ENCODE results near the gene L3MBTL2.

The L3MBTL2 gene

DNA sequence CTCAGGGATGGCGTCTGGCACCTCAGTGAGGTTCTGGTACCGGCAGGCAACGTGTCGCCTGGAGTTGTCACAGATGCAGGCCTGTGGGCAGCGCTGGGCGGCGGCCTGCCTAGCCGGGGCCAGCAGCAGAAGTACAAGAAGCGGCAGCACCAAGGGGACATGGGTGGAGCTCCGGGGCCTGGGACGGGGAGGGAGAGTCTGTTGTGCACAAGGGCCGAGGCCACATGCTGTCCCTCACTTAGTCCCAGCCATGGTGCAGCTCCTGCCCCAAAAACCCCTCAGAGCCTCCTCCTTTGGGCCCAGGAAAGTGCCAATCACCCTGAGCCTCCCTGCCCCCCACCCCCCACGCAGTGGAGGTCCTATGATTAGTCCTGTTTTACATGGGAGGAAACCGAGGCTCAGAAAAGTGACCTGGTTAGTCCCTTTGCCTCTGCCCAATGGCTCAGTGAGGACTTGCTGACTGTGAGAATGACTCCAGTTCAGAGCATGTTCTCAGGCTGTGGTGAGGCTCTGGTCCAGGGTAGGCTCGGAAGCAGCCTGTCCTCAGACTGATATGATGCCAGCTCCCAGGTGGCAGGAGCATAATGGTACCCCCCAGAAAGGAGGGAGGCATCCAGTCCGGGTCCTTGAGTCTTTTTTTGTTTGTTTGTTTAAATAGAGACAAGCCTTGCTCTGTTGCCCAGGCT lies 34.5 kb downstream of the L3MBTL2 start:
- DNase-seq (ENCODE audit: low spot score), result no peak
- Histone ChIP-seq H3K36me3 (replicated peaks in 1 of 2; ENCODE audit: control insufficient read depth in 2 of 2, insufficient read depth in 2 of 2, low read length in 2 of 2) (peaks cover 0 to 4% of the 10 kb centered on the region in 2 donors), H2BK120ac (ENCODE audit: low read depth, low read length) (no peak overlapping the region), H2AFZ (ENCODE audit: low read length) (peak overlapping the region; percentile 23), H3K79me1 (ENCODE audit: low read depth, low read length) (no peaks in the 10 kb centered on the region), H3K4me3 (ENCODE audit: low read length in 2 of 2) (no peak overlapping the region), H3K27ac (replicated peaks; ENCODE audit: low read length) (no peak overlapping the region), H2BK15ac (ENCODE audit: low read length) (peak overlapping the region; percentile 69), H2BK5ac (ENCODE audit: low read length) (no peak overlapping the region), H3K18ac (ENCODE audit: low read length) (peak overlapping the region; percentile 53), H4K8ac (ENCODE audit: low read depth, low read length) (no peak overlapping the region), H3K4me1 (ENCODE audit: control insufficient read depth in 2 of 2, insufficient read depth in 1 of 2, low read depth in 1 of 2, low read length in 2 of 2) (peaks cover 4 to 13% of the 10 kb centered on the region in 2 donors), H3K14ac (ENCODE audit: low read length) (peak overlapping the region; percentile 17), H4K91ac (ENCODE audit: low read depth, low read length, poor library complexity) (no peak overlapping the region), H2AK5ac (ENCODE audit: low read depth, low read length) (peak overlapping the region; percentile 48), H3K4ac (ENCODE audit: low read length) (no peak overlapping the region), H3K9me3 (replicated peaks in 1 of 2; ENCODE audit: control insufficient read depth in 2 of 2, insufficient read depth in 1 of 2, low read depth in 1 of 2, low read length in 2 of 2) (no peaks in the 10 kb centered on the region), H3K4me2 (ENCODE audit: insufficient read depth, low read length, poor library complexity, severe bottlenecking) (no peak overlapping the region), H2BK12ac (ENCODE audit: low read length) (no peak overlapping the region), H3K27me3 (ENCODE audit: control insufficient read depth in 3 of 3, insufficient read depth in 3 of 3, low read depth in 1 of 3, low read length in 3 of 3) (peaks cover 0 to 10% (median 0%) of the 10 kb centered on the region in 3 experiments), H3K23ac (ENCODE audit: low read depth, low read length, poor library complexity) (no peak overlapping the region), H3K9ac (ENCODE audit: low read depth, low read length, poor library complexity) (no peak overlapping the region)
- WGBS, 2 donors (ENCODE audit: extremely low coverage in 2 of 2, insufficient read length in 2 of 2, insufficient replicate concordance in 1 of 2), result no CpG with 5 or more reads among the region's 16 CpGs

DNA sequence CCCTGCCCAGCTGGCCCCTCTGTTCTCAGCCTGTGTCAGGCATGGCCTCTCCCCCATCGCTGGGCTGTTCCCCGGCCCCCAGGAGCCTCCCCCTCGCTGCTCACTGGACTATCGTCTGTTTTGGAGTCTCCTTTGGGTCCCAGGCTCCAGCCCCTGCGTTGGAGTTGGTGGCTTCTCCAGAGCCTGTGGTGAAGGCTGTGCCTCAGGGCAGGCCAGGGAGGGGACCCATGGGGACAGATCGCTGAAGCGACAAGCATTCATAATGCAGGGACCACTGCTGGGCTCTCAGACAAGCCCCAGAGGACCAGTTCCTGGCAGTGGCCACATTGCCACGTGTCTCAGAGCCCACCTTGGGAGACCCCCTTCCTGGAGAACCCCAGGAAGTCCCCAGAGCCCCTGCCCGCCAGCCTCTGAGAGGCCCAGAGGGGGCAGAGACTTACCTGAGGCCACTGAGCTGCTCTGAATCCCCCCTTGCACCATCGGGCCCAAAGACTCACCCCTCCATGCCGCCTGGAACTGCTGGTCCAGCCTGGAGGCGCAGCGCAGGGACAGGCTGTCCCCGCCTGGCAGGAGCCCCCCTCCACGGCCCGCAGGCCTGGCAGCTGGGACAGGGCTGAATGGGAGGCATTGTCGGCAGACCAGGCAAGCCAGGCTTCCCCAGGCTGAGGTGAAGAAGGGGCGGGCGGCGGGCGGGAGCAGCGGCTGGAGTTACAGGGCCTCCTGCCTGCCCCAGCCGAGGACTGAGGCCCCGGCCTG lies 35.4 kb downstream of the L3MBTL2 start, which contains the start of gene CHADL:
Gene CHADL (minus strand): TSS at position 555 of the 756 bp plus-strand sequence. CDS start 50 bp downstream, at position 505.
- H2BK120ac ChIP-seq (ENCODE audit: low read depth, low read length), result no peak within 1 kb of the TSS
- H3K18ac ChIP-seq (ENCODE audit: low read length), result peak within 1 kb of the TSS; percentile 78
- no peak within 1 kb of the TSS for H3K14ac ChIP-seq (ENCODE audit: low read length)
- no peak within 1 kb of the TSS for H3K4ac ChIP-seq (ENCODE audit: low read length)
- peak within 1 kb of the TSS; percentile 79 for H4K91ac ChIP-seq (ENCODE audit: low read depth, low read length, poor library complexity)
- no peaks in the 10 kb centered on the region for H3K79me1 ChIP-seq (ENCODE audit: low read depth, low read length)
- H2BK5ac ChIP-seq (ENCODE audit: low read length), result peak within 1 kb of the TSS; percentile 82
- H3K4me1 ChIP-seq (ENCODE audit: control insufficient read depth in 2 of 2, insufficient read depth in 1 of 2, low read depth in 1 of 2, low read length in 2 of 2), result peaks cover 4 to 13% of the 10 kb centered on the region in 2 donors
- peak within 1 kb of the TSS; percentile 44 for H3K9ac ChIP-seq (ENCODE audit: low read depth, low read length, poor library complexity)
- peak within 1 kb of the TSS; percentile 73 for H2BK12ac ChIP-seq (ENCODE audit: low read length)
- H2AK5ac ChIP-seq (ENCODE audit: low read depth, low read length), result peak within 1 kb of the TSS; percentile 89
- peak within 1 kb of the TSS; percentile 2 for H3K4me2 ChIP-seq (ENCODE audit: insufficient read depth, low read length, poor library complexity, severe bottlenecking)
- no CpG with 5 or more reads among the region's 24 CpGs for WGBS, 2 donors (ENCODE audit: extremely low coverage in 2 of 2, insufficient read length in 2 of 2, insufficient replicate concordance in 1 of 2)
- H3K23ac ChIP-seq (ENCODE audit: low read depth, low read length, poor library complexity), result peak within 1 kb of the TSS; percentile 73
- H3K9me3 ChIP-seq (replicated peaks in 1 of 2; ENCODE audit: control insufficient read depth in 2 of 2, insufficient read depth in 1 of 2, low read depth in 1 of 2, low read length in 2 of 2), result no peaks in the 10 kb centered on the region
- DNase-seq (ENCODE audit: low spot score), result no peak
- no peak within 1 kb of the TSS for H4K8ac ChIP-seq (ENCODE audit: low read depth, low read length)
- H3K27ac ChIP-seq (replicated peaks; ENCODE audit: low read length), result peak within 1 kb of the TSS; percentile 43
- peak within 1 kb of the TSS; percentile 91 for H2AFZ ChIP-seq (ENCODE audit: low read length)
- H3K4me3 ChIP-seq (ENCODE audit: low read length in 2 of 2), result no peak within 1 kb of the TSS
- peaks cover 3 to 12% of the 10 kb centered on the region in 2 donors for H3K36me3 ChIP-seq (replicated peaks in 1 of 2; ENCODE audit: control insufficient read depth in 2 of 2, insufficient read depth in 2 of 2, low read length in 2 of 2)
- H3K27me3 ChIP-seq (ENCODE audit: control insufficient read depth in 3 of 3, insufficient read depth in 3 of 3, low read depth in 1 of 3, low read length in 3 of 3), result peaks cover 0 to 10% (median 0%) of the 10 kb centered on the region in 3 experiments
- peak within 1 kb of the TSS; percentile 58 for H2BK15ac ChIP-seq (ENCODE audit: low read length)

DNA sequence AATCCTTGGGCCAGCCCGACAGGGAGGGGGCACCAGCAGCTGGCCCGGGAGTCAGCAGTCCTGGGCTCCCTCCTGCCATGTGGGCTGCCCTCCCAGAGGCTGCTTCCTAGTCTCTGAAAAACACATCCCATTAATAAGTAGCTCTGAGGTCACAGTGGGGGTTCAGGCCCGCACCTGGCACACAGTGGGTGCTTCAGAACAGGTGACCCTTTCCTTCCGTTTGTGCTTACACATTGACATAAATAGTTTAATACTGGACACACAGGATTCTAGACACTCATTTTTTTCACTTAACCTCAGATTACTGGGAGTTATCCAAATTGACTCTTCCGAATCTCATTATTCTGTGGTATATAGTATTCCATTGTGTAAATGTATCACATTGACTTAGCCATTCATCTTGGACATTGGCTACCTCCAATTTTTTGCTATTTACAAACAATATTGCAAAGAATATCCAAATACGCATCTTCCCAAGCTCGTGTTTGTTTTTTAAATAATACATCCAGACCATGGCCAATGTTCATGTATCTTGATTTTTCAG lies 36.1 kb downstream of the L3MBTL2 start:
- H3K9ac ChIP-seq (ENCODE audit: low read depth, low read length, poor library complexity), result no peak overlapping the region
- peak overlapping the region; percentile 89 for H2AK5ac ChIP-seq (ENCODE audit: low read depth, low read length)

More for the DNA sequence above, 36.1 kb downstream of the L3MBTL2 start:
- WGBS, 2 donors (ENCODE audit: extremely low coverage in 2 of 2, insufficient read length in 2 of 2, insufficient replicate concordance in 1 of 2), result no CpG with 5 or more reads among the region's 7 CpGs
- Histone ChIP-seq H3K9me3 (replicated peaks in 1 of 2; ENCODE audit: control insufficient read depth in 2 of 2, insufficient read depth in 1 of 2, low read depth in 1 of 2, low read length in 2 of 2) (no peaks in the 10 kb centered on the region), H3K4me3 (ENCODE audit: low read length in 2 of 2) (no peak overlapping the region), H2BK15ac (ENCODE audit: low read length) (no peak overlapping the region), H2BK5ac (ENCODE audit: low read length) (no peak overlapping the region), H3K79me1 (ENCODE audit: low read depth, low read length) (no peaks in the 10 kb centered on the region), H2BK12ac (ENCODE audit: low read length) (no peak overlapping the region), H3K4me1 (ENCODE audit: control insufficient read depth in 2 of 2, insufficient read depth in 1 of 2, low read depth in 1 of 2, low read length in 2 of 2) (peaks cover 4 to 13% of the 10 kb centered on the region in 2 donors), H3K27me3 (ENCODE audit: control insufficient read depth in 3 of 3, insufficient read depth in 3 of 3, low read depth in 1 of 3, low read length in 3 of 3) (peaks cover 0 to 10% (median 0%) of the 10 kb centered on the region in 3 experiments), H3K4ac (ENCODE audit: low read length) (no peak overlapping the region), H2BK120ac (ENCODE audit: low read depth, low read length) (no peak overlapping the region), H3K4me2 (ENCODE audit: insufficient read depth, low read length, poor library complexity, severe bottlenecking) (no peak overlapping the region), H3K18ac (ENCODE audit: low read length) (no peak overlapping the region), H3K14ac (ENCODE audit: low read length) (no peak overlapping the region), H4K91ac (ENCODE audit: low read depth, low read length, poor library complexity) (no peak overlapping the region), H3K23ac (ENCODE audit: low read depth, low read length, poor library complexity) (no peak overlapping the region), H4K8ac (ENCODE audit: low read depth, low read length) (no peak overlapping the region), H3K27ac (replicated peaks; ENCODE audit: low read length) (no peak overlapping the region), H2AFZ (ENCODE audit: low read length) (peak overlapping the region; percentile 91), H3K36me3 (replicated peaks in 1 of 2; ENCODE audit: control insufficient read depth in 2 of 2, insufficient read depth in 2 of 2, low read length in 2 of 2) (peaks cover 9 to 18% of the 10 kb centered on the region in 2 donors)
- DNase-seq (ENCODE audit: low spot score), result no peak

Data from neuronal stem cell (in vitro differentiated cells).